DND-41 (cell line): Measurements from ENCODE around the gene RASGRF2.
A peak's percentile ranks its signal among the peaks of the same experiment; 100 is the strongest.

Experiments
- ATAC-seq: fragments of 200-7000 bp; cut with Tn5 transposase; 3 replicates; pipeline ENCODE4 v1.9.1; 2021; ENCODE audit warnings: low read depth; ENCODE audit not compliant: insufficient read depth
- DNase-seq: peaks from one replicate; pipeline ENCODE4 v3.0.0-alpha.2; 2020
- H2AFZ ChIP-seq: 2 replicates; pipeline ENCODE4 v1.6.0; 2012; ENCODE audit warnings: low read depth, low read length
- H3K27ac ChIP-seq: 2 replicates; pipeline ENCODE4 v1.5.1; 2012; ENCODE audit warnings: low read length, inconsistent platforms
- H3K27me3 ChIP-seq: fragments of 200-600 bp; sonication (generic); 2 replicates; pipeline ENCODE4 v1.6.0; 2012; ENCODE audit warnings: low read length, mild to moderate bottlenecking, inconsistent platforms; ENCODE audit not compliant: insufficient read depth, poor library complexity
- H3K36me3 ChIP-seq: 2 replicates; pipeline ENCODE4 v1.5.1; 2012; ENCODE audit warnings: low read length, inconsistent platforms; ENCODE audit not compliant: insufficient read depth
- H3K4me1 ChIP-seq: 2 replicates; pipeline ENCODE4 v1.5.1; 2012; ENCODE audit warnings: mild to moderate bottlenecking, low read length; ENCODE audit not compliant: insufficient read depth
- H3K4me2 ChIP-seq: 2 replicates; pipeline ENCODE4 v1.6.0; 2012; ENCODE audit warnings: mild to moderate bottlenecking, moderate library complexity, low read length, inconsistent platforms; ENCODE audit not compliant: insufficient read depth
- H3K4me3 ChIP-seq, 2 experiments: fragments of 200-600 bp in 1 of 2; shearing (Covaris generic) in 1 of 2; 2 replicates each; pipeline ENCODE4 v1.5.1; 2012 to 2016; ENCODE audit warnings: inconsistent platforms in 2 of 2, low read length in 2 of 2, mild to moderate bottlenecking in 2 of 2, low read depth in 1 of 2, moderate library complexity in 1 of 2
- H3K79me2 ChIP-seq: 2 replicates; pipeline ENCODE4 v1.6.0; 2012; ENCODE audit warnings: low read length, inconsistent platforms; ENCODE audit not compliant: insufficient read depth
- H3K9ac ChIP-seq: 2 replicates; pipeline ENCODE4 v1.6.0; 2012; ENCODE audit warnings: low read depth, mild to moderate bottlenecking, inconsistent platforms, low read length, moderate library complexity
- H3K9me3 ChIP-seq: 2 replicates; pipeline ENCODE4 v1.5.1; 2012; ENCODE audit warnings: low read length, moderate library complexity, mild to moderate bottlenecking, inconsistent platforms; ENCODE audit not compliant: insufficient read depth, severe bottlenecking
- H4K20me1 ChIP-seq: 2 replicates; pipeline ENCODE4 v1.6.0; 2012; ENCODE audit warnings: low read length; ENCODE audit not compliant: insufficient read depth
- EZH2 ChIP-seq: IDR thresholded peaks from 3 replicates; pipeline ENCODE4 v1.6.1; 2012; ENCODE audit warnings: borderline replicate concordance, low read depth, mild to moderate bottlenecking, moderate library complexity, low read length, inconsistent platforms; ENCODE audit not compliant: severe bottlenecking
- TF ChIP-seq, protein P1 (sequence below): IDR thresholded peaks from 2 replicates; pipeline ENCODE4 v1.5.1; 2012; ENCODE audit warnings: borderline replicate concordance, low read length, moderate library complexity, mild to moderate bottlenecking; ENCODE audit not compliant: poor library complexity, severe bottlenecking; ENCODE audit errors: extremely low read depth

The RASGRF2 gene

DNA sequence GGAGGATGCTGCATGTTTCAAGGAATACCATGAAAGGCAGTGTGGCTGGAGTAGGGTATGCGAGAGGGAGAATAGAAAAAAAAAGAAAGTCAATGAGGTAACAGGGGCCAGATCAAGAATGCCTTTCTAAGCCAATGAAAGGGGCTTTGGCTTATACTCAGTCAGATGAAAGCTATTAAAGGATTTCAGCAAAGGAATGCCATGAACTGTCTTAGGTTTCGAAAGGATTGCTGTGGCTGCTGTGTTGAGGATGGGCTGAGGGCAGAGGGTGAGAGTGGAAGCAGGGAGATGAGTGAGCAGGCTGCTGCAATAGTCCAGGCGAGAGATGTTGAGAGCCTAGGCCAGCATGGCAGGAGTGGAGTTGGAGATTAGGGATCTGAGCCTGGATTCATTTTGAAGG, 137.6 kb downstream of the RASGRF2 start:
- Histone ChIP-seq H3K4me2 (no peak overlapping the region), H3K4me3 (no peak overlapping the region), H4K20me1 (no peaks in the 10 kb centered on the region), H3K27me3 (no peaks in the 10 kb centered on the region), H3K4me1 (no peaks in the 10 kb centered on the region), H3K79me2 (no peaks in the 10 kb centered on the region), H3K27ac (no peak overlapping the region), H3K9me3 (no peaks in the 10 kb centered on the region), H3K9ac (no peak overlapping the region), H3K36me3 (no peaks in the 10 kb centered on the region), H2AFZ (no peak overlapping the region)
- DNase-seq: no peak
- ATAC-seq: no peak
- TF ChIP-seq, protein P1, sequence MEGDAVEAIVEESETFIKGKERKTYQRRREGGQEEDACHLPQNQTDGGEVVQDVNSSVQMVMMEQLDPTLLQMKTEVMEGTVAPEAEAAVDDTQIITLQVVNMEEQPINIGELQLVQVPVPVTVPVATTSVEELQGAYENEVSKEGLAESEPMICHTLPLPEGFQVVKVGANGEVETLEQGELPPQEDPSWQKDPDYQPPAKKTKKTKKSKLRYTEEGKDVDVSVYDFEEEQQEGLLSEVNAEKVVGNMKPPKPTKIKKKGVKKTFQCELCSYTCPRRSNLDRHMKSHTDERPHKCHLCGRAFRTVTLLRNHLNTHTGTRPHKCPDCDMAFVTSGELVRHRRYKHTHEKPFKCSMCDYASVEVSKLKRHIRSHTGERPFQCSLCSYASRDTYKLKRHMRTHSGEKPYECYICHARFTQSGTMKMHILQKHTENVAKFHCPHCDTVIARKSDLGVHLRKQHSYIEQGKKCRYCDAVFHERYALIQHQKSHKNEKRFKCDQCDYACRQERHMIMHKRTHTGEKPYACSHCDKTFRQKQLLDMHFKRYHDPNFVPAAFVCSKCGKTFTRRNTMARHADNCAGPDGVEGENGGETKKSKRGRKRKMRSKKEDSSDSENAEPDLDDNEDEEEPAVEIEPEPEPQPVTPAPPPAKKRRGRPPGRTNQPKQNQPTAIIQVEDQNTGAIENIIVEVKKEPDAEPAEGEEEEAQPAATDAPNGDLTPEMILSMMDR: no peak
- no peak for TF ChIP-seq EZH2

DNA sequence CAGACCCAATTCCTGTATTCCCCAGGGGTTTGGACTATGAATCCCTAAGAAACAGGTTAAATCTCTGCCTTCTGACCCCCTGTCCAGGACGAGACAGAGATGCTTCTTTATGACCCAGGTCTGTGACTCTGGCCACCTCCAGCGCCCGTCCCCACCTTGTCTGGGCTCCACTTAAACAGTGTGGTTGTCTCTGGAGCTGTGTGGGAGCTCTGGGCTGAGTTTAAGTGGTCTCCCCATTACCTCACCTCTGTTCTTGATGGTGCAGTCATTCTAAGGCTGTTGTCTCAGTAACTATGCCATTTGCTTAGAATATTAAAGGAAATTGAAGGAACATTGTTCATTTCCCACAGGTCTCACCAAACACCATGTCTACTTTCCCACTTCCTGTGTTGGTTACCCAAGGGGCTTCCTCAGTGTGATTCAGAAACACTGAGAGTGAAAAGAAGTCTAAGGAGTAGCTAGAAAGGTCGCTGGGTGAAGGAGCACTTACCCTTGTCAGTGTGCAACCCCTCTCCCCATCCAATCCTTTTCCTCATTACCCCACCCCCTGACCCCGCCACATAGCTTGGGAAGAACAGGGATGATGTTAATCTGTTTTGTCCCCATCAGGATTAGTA, 145.2 kb downstream of the RASGRF2 start:
- TF ChIP-seq, protein P1: no peak
- no peak for TF ChIP-seq EZH2
- H3K36me3 ChIP-seq: no peaks in the 10 kb centered on the region
- DNase-seq (peak; percentile 23), ATAC-seq (peak; percentile 89)
- H2AFZ ChIP-seq: no peak overlapping the region
- no peak overlapping the region for H3K4me3 ChIP-seq
- peak overlapping the region; percentile 20; the same call in 1 of the 2 replicates for H3K4me2 ChIP-seq
- H3K27ac ChIP-seq: no peak overlapping the region
- no peaks in the 10 kb centered on the region for H4K20me1 ChIP-seq
- H3K9me3 ChIP-seq: no peaks in the 10 kb centered on the region
- no peak overlapping the region for H3K9ac ChIP-seq
- peaks cover 22% of the 10 kb centered on the region for H3K4me1 ChIP-seq
- H3K79me2 ChIP-seq: no peaks in the 10 kb centered on the region
- H3K27me3 ChIP-seq: no peaks in the 10 kb centered on the region

DNA sequence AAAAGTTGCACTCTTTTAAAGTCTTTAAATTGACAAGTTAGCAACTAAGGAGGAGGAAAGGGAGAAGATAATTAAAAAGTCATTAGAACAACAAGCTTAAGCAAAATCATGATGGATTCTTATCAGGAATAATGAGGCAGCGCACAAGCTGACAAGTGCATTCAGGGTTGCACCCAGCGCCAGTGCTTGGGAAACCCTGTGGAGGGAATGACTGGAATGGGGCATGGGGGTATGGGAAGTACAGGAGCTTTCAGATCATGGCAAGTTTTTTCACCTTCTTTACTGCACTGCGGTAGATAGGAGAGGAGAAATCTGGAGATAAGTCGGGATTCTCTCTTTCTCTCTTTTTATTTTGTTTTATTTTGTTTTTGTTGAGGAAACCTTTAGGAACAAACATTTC, 155.1 kb downstream of the RASGRF2 start:
- Histone ChIP-seq H3K9me3 (no peaks in the 10 kb centered on the region), H4K20me1 (no peaks in the 10 kb centered on the region), H3K9ac (no peak overlapping the region), H3K4me3 (no peak overlapping the region), H3K4me1 (no peaks in the 10 kb centered on the region), H3K27me3 (no peaks in the 10 kb centered on the region), H3K79me2 (no peaks in the 10 kb centered on the region), H3K4me2 (no peak overlapping the region), H2AFZ (no peak overlapping the region), H3K36me3 (no peaks in the 10 kb centered on the region), H3K27ac (no peak overlapping the region)
- no peak for DNase-seq
- no peak for ATAC-seq
- TF ChIP-seq, protein P1: no peak
- TF ChIP-seq EZH2: no peak
